Measurements from ENCODE around the gene CBY3. TPM values are rescaled to one million over a fixed set of nuclear protein-coding genes. Genes with fewer than 3 reads are reported as not detected.
"Not testable (repeated sequence)": the region's sequence is repeated elsewhere in the genome, so short reads cannot be mapped to it uniquely, and the experiment has no call there.

The CBY3 gene
- total and polyA plus RNA-seq, 12 donors: 0.06 TPM; not detected in 11

DNA sequence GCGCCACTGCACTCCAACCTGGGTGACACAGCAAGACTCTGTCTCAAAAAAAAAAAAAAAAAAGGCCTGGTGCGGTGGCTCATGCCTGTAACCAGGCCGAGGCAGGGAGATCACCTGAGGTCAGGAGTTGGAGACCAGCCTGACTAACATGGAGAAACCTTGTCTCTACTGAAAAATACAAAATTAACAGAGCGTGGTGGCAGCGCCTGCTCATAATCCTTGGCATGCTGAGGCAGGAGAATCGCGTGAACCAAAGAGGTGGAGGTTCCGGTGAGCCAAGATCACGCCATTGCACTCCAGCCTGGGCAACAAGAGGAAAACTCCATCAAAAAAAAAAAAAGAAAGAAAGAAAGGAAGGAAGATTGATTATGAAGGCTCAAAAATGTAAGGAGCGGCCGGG lies 41.5 kb downstream of the CBY3 start:
- not testable (repeated sequence) for H3K9me3 ChIP-seq, H3K27me3 ChIP-seq, H3K4me1 ChIP-seq, H3K27ac ChIP-seq, ATAC-seq, H3K4me3 ChIP-seq, H3K36me3 ChIP-seq, DNase-seq
- WGBS, 2 donors: 93 to 96% methylated on average over 11 of the region's 11 CpGs
- intact Hi-C loops (cut with DNase I): loop anchor here in 1 of 10 donors (2.0 kb wide), 1 partner anchor 22 kb away; no protein-coding TSS in a partner anchor

DNA sequence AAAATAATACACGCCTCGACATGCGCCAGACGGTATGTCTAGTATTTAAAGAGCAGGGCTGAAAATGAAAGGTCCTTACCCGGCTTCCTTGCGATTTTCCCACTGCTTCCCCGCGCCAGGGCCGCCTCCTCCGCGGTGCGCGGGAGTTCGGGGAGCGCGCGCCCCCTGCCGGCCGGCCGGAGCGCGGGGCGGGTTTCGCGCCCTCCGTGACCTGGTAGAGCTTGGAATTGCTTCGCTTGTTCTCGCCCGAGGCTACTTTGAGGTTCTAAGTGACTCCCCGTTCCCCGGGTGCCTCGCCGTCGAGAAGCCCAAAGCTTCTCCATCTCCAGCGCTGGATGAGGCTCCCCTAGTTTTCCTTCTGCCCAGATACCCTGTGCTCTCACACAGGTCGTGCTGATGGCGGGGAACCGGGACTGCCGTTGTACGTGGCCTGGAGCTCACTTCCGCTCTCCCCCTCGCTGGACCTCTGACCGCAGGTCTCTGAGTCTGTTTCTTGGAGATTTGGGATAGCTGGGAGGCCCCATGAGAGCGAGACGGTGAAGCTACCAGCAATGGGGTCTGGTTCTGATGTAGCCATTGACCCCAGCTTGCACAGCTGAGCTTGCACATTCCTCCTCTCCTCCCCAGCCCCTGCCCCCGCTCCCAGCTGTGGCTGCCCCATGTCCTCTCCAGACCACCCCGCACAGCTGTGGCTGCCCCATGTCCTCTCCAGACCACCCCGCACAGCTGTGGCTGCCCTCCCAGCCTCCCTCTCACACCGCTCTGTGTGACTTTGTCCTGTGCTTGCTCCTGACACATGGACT lies 46.3 kb downstream of the CBY3 start:
- peak overlapping the region in 3 of 10 donors; percentile 35 to 44 (median 43) for H3K4me3 ChIP-seq
- peak; percentile 92 to 98 (median 94) for ATAC-seq
- H3K9me3 ChIP-seq; intact Hi-C loops (cut with DNase I); H3K4me1 ChIP-seq; H3K27me3 ChIP-seq; H3K36me3 ChIP-seq: not testable (repeated sequence)
- 9% methylated on average over 9 of the region's 49 CpGs; no CpG with 5 or more reads in 1 of the 2 donors for whole genome bisulfite sequencing, 2 donors
- DNase-seq: peak in 1 of 2 donors; percentile 34
- peak overlapping the region in 2 of 10 donors; percentile 44 to 60 for H3K27ac ChIP-seq

- intact Hi-C loops (cut with DNase I); H3K9me3 ChIP-seq; H3K27me3 ChIP-seq; DNase-seq; H3K4me1 ChIP-seq; H3K36me3 ChIP-seq: not testable (repeated sequence)
- Histone ChIP-seq H3K4me3 (peak overlapping the region in 9 of 10 donors; percentile 16 to 53 (median 43)), H3K27ac (peak overlapping the region in 1 of 10 donors; percentile 56)
- 75 to 76% methylated on average over 19 of the region's 38 CpGs for WGBS, 2 donors
- peak in 1 of 8 donors; percentile 58 for ATAC-seq
Measured at GRCh38 chr5:179633501-179634369, 47.1 kb downstream of the CBY3 start.

Other genes starting within 250 kb of the CBY3 start
- 10 to 100 TPM; 17.0 to 28.1 (median 20.8) TPM for gene RUFY1, start 130.5 kb downstream of the CBY3 start, total RNA-seq
- 10 to 100 TPM; 21.5 to 38.3 TPM for gene RUFY1, start 130.5 kb downstream of the CBY3 start, polyA plus RNA-seq
- gene HNRNPH1, start 57.4 kb downstream of the CBY3 start, total RNA-seq: 100 to 1,000 TPM; 147 to 227 (median 168) TPM
- gene HNRNPH1, start 57.4 kb downstream of the CBY3 start, polyA plus RNA-seq: 100 to 1,000 TPM; 114 to 217 TPM
- 100 to 1,000 TPM; 372 to 659 (median 492) TPM for gene CANX, start 17.9 kb upstream of the CBY3 start, total RNA-seq
- gene CANX, start 17.9 kb upstream of the CBY3 start, polyA plus RNA-seq: 100 to 1,000 TPM in 1 of 2 donors, 10 to 100 TPM in 1; 90.9 to 212 TPM
- gene MAML1, start 51.8 kb upstream of the CBY3 start, total RNA-seq: 10 to 100 TPM in 9 of 10 donors, 1 to 10 TPM in 1; 10.0 to 15.3 (median 12.5) TPM
- 1 to 10 TPM; 5.5 to 9.4 TPM for gene MAML1, start 51.8 kb upstream of the CBY3 start, polyA plus RNA-seq
- gene LTC4S, start 113.0 kb upstream of the CBY3 start, total RNA-seq: 10 to 100 TPM in 3 of 10 donors, 1 to 10 TPM in 7; 5.4 to 10.6 (median 7.9) TPM
- 10 to 100 TPM; 10.5 to 20.0 TPM for gene LTC4S, start 113.0 kb upstream of the CBY3 start, polyA plus RNA-seq
- 100 to 1,000 TPM in 5 of 10 donors, 10 to 100 TPM in 5; 88.6 to 123 (median 102) TPM for gene MGAT4B, start 125.8 kb upstream of the CBY3 start, total RNA-seq
- 10 to 100 TPM; 58.6 to 86.9 TPM for gene MGAT4B, start 125.8 kb upstream of the CBY3 start, polyA plus RNA-seq
- gene SQSTM1, start 139.9 kb upstream of the CBY3 start, total RNA-seq: 100 to 1,000 TPM; 341 to 466 (median 391) TPM
- gene SQSTM1, start 139.9 kb upstream of the CBY3 start, polyA plus RNA-seq: 100 to 1,000 TPM; 131 to 210 TPM
- gene MRNIP, start 177.8 kb upstream of the CBY3 start, total RNA-seq: 10 to 100 TPM in 8 of 10 donors, 1 to 10 TPM in 2; 6.6 to 14.4 (median 12.7) TPM
- 10 to 100 TPM; 12.6 to 45.1 TPM for gene MRNIP, start 177.8 kb upstream of the CBY3 start, polyA plus RNA-seq
- gene TBC1D9B, start 226.9 kb upstream of the CBY3 start, total RNA-seq: 10 to 100 TPM; 26.0 to 52.1 (median 33.7) TPM
- 10 to 100 TPM; 31.0 to 31.4 TPM for gene TBC1D9B, start 226.9 kb upstream of the CBY3 start, polyA plus RNA-seq